MG63 (cell line): ENCODE results near the gene SSRP1. TPM values are rescaled to one million over a fixed set of nuclear protein-coding genes. Genes with fewer than 3 reads are reported as not detected.

Experiments used
- DNase-seq: peaks from one replicate; pipeline ENCODE4 v3.0.0-alpha.2; 2020
- H3K27me3 ChIP-seq: fragments of 250-450 bp; sonication (Bioruptor Pico); 2 replicates; pipeline ENCODE4 v1.5.1; 2020; ENCODE audit warnings: mild to moderate bottlenecking, moderate library complexity
- H3K36me3 ChIP-seq: fragments of 250-450 bp; sonication (Bioruptor Pico); 2 replicates; pipeline ENCODE4 v1.5.1; 2020; ENCODE audit warnings: mild to moderate bottlenecking, moderate library complexity
- H3K4me3 ChIP-seq: fragments of 250-450 bp; sonication (Bioruptor Pico); 2 replicates; pipeline ENCODE4 v1.5.1; 2020; ENCODE audit warnings: mild to moderate bottlenecking, moderate library complexity
- H3K9me3 ChIP-seq: fragments of 250-450 bp; sonication (Bioruptor Pico); 2 replicates; pipeline ENCODE4 v1.5.1; 2020; ENCODE audit warnings: mild to moderate bottlenecking, moderate library complexity
- total RNA-seq: library from RNA; depleted of rRNA; stranded (reverse); fragments of >200 nt; shearing (Covaris generic); gene quantifications from 2 replicates; pipeline ENCODE4 v1.2.3, GENCODE V29; 2014; ENCODE audit warnings: low replicate concordance

SSRP1 gene
- total RNA-seq, 1 experiment from 2014 or later = 171 TPM

GRCh38 chr11:57312511-57313021 is 23.1 kb downstream of the SSRP1 start:
- H3K36me3 ChIP-seq = peaks cover 82% of the 10 kb centered on the region
- no peaks in the 10 kb centered on the region for H3K27me3 ChIP-seq
- no peak for DNase-seq
- H3K9me3 ChIP-seq = no peaks in the 10 kb centered on the region
- no peak overlapping the region for H3K4me3 ChIP-seq

- peak; percentile 99 for DNase-seq
- peaks cover 76% of the 10 kb centered on the region for H3K36me3 ChIP-seq
- H3K9me3 ChIP-seq = no peaks in the 10 kb centered on the region
- H3K4me3 ChIP-seq = peak overlapping the region; percentile 46
- H3K27me3 ChIP-seq = no peaks in the 10 kb centered on the region
Observed at GRCh38 chr11:57311109-57311936, 24.4 kb downstream of the SSRP1 start.

- Histone ChIP-seq H3K9me3 (no peaks in the 10 kb centered on the region), H3K27me3 (no peaks in the 10 kb centered on the region), H3K36me3 (peaks cover 72% of the 10 kb centered on the region), H3K4me3 (peak overlapping the region; percentile 46)
- peak; percentile 53 for DNase-seq
Observed at GRCh38 chr11:57310630-57311086, 25.0 kb downstream of the SSRP1 start.

- no peaks in the 10 kb centered on the region for H3K27me3 ChIP-seq
- H3K36me3 ChIP-seq = peaks cover 72% of the 10 kb centered on the region
- no peaks in the 10 kb centered on the region for H3K9me3 ChIP-seq
- DNase-seq = no peak
- no peak overlapping the region for H3K4me3 ChIP-seq
Observed at GRCh38 chr11:57310091-57310490, 25.6 kb downstream of the SSRP1 start.

GRCh38 chr11:57309106-57310059 is 26.3 kb downstream of the SSRP1 start:
- H3K36me3 ChIP-seq = peaks cover 67% of the 10 kb centered on the region
- H3K4me3 ChIP-seq = no peak overlapping the region
- no peaks in the 10 kb centered on the region for H3K27me3 ChIP-seq
- DNase-seq = no peak
- no peaks in the 10 kb centered on the region for H3K9me3 ChIP-seq

GRCh38 chr11:57308426-57309060 is 27.1 kb downstream of the SSRP1 start:
- H3K4me3 ChIP-seq = no peak overlapping the region
- H3K9me3 ChIP-seq = no peaks in the 10 kb centered on the region
- no peaks in the 10 kb centered on the region for H3K27me3 ChIP-seq
- no peak for DNase-seq
- H3K36me3 ChIP-seq = peaks cover 70% of the 10 kb centered on the region

- no peak overlapping the region for H3K4me3 ChIP-seq
- H3K36me3 ChIP-seq = peaks cover 70% of the 10 kb centered on the region
- no peaks in the 10 kb centered on the region for H3K27me3 ChIP-seq
- H3K9me3 ChIP-seq = no peaks in the 10 kb centered on the region
- DNase-seq = no peak
Observed at GRCh38 chr11:57307666-57308270, 27.9 kb downstream of the SSRP1 start.

- Histone ChIP-seq H3K4me3 (no peak overlapping the region), H3K27me3 (no peaks in the 10 kb centered on the region), H3K9me3 (no peaks in the 10 kb centered on the region), H3K36me3 (peaks cover 71% of the 10 kb centered on the region)
- no peak for DNase-seq
Observed at GRCh38 chr11:57306940-57307565, 28.6 kb downstream of the SSRP1 start.

GRCh38 chr11:57306161-57306876 is 29.4 kb downstream of the SSRP1 start:
- Histone ChIP-seq H3K36me3 (peaks cover 78% of the 10 kb centered on the region), H3K27me3 (no peaks in the 10 kb centered on the region), H3K4me3 (no peak overlapping the region), H3K9me3 (no peaks in the 10 kb centered on the region)
- DNase-seq = no peak

- no peak overlapping the region for H3K4me3 ChIP-seq
- H3K9me3 ChIP-seq = no peaks in the 10 kb centered on the region
- no peaks in the 10 kb centered on the region for H3K27me3 ChIP-seq
- H3K36me3 ChIP-seq = peaks cover 81% of the 10 kb centered on the region
- no peak for DNase-seq
Observed at GRCh38 chr11:57305523-57305922, 30.2 kb downstream of the SSRP1 start.

GRCh38 chr11:57303990-57304579 is 31.6 kb downstream of the SSRP1 start:
- H3K27me3 ChIP-seq = no peaks in the 10 kb centered on the region
- H3K9me3 ChIP-seq = peaks cover 1% of the 10 kb centered on the region; the same call in 1 of the 2 replicates
- DNase-seq = no peak
- H3K36me3 ChIP-seq = peaks cover 81% of the 10 kb centered on the region
- no peak overlapping the region for H3K4me3 ChIP-seq

GRCh38 chr11:57303280-57303989 is 32.3 kb downstream of the SSRP1 start:
- Histone ChIP-seq H3K9me3 (peaks cover 2% of the 10 kb centered on the region; the same call in 1 of the 2 replicates), H3K4me3 (no peak overlapping the region), H3K27me3 (no peaks in the 10 kb centered on the region), H3K36me3 (peaks cover 80% of the 10 kb centered on the region)
- DNase-seq = no peak

GRCh38 chr11:57302489-57302888 is 33.2 kb downstream of the SSRP1 start:
- Histone ChIP-seq H3K36me3 (peaks cover 78% of the 10 kb centered on the region), H3K27me3 (no peaks in the 10 kb centered on the region), H3K9me3 (peaks cover 2% of the 10 kb centered on the region; the same call in 1 of the 2 replicates), H3K4me3 (no peak overlapping the region)
- DNase-seq = no peak

- H3K9me3 ChIP-seq = peaks cover 2% of the 10 kb centered on the region; the same call in 1 of the 2 replicates
- peaks cover 78% of the 10 kb centered on the region for H3K36me3 ChIP-seq
- H3K4me3 ChIP-seq = no peak overlapping the region
- no peak for DNase-seq
- no peaks in the 10 kb centered on the region for H3K27me3 ChIP-seq
Observed at GRCh38 chr11:57301711-57302423, 33.8 kb downstream of the SSRP1 start.
